ENCODE measurements around the gene WT1. TPM values are rescaled to one million over a fixed set of nuclear protein-coding genes. Genes with fewer than 3 reads are reported as not detected.

WT1 gene
- total RNA-seq, 1 experiment from 2014 or later, result not detected

GRCh38 chr11:32433101-32433913 is 2.0 kb downstream of the WT1 start (continued):
- TF ChIP-seq ZNF425 (CRISPR knock-in tag; conservative IDR thresholded peaks at IDR 0.05) (no peak), ZNF416 (CRISPR knock-in tag; IDR thresholded peaks at IDR 0.05) (no peak), KAT7 (CRISPR knock-in tag; IDR thresholded peaks at IDR 0.05; ENCODE audit: borderline replicate concordance) (no peak), GTF2I (CRISPR knock-in tag; conservative IDR thresholded peaks at IDR 0.05) (no peak), ATF1 (CRISPR knock-in tag; IDR thresholded peaks at IDR 0.05) (no peak), ELF4 (CRISPR knock-in tag; IDR thresholded peaks at IDR 0.05; ENCODE audit: low read depth) (no peak)
- TF ChIP-seq, protein P1, sequence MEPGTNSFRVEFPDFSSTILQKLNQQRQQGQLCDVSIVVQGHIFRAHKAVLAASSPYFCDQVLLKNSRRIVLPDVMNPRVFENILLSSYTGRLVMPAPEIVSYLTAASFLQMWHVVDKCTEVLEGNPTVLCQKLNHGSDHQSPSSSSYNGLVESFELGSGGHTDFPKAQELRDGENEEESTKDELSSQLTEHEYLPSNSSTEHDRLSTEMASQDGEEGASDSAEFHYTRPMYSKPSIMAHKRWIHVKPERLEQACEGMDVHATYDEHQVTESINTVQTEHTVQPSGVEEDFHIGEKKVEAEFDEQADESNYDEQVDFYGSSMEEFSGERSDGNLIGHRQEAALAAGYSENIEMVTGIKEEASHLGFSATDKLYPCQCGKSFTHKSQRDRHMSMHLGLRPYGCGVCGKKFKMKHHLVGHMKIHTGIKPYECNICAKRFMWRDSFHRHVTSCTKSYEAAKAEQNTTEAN (CRISPR knock-in tag; IDR thresholded peaks at IDR 0.05), result no peak

DNA sequence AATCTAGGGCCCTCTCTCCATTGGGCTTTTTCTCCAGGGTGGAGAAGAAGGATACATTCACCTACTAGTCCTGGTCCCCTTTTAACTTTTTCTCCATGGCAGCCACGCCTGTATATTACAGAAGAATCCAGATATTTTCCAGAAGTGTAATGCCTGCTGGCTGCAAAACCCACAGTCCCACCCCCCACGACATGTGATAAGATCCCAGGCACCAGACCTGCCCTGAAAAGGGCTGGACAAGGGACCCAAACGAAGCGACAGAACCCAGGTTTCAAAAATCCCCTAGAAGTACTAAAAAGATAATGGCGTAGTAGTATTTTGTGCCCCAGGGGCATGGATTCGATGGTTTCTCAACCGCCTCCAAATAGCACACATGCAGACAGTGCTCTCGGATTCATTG is 2.8 kb downstream of the WT1 start:
- Mint-ChIP-seq H3K4me1 (peaks cover 54% of the 10 kb centered on the region), H3K4me3 (no peak overlapping the region; the same call in 1 of the 2 replicates), H3K36me3 (no peaks in the 10 kb centered on the region), H3K27me3 (ENCODE audit: low read depth) (peaks cover 99% of the 10 kb centered on the region), H3K9me3 (no peaks in the 10 kb centered on the region), H3K27ac (no peak overlapping the region)
- DNase-seq (ENCODE audit: low spot score) (no peak), ATAC-seq (no peak)
- CTCF ChIA-PET, result no interaction called here
- TF ChIP-seq SOX15 (CRISPR knock-in tag; IDR thresholded peaks at IDR 0.05) (no peak), TEAD4 (CRISPR knock-in tag; IDR thresholded peaks at IDR 0.05) (no peak), TEAD1 (CRISPR knock-in tag; IDR thresholded peaks at IDR 0.05) (no peak), PRDM15 (CRISPR knock-in tag; IDR thresholded peaks at IDR 0.05) (no peak), MXD4 (CRISPR knock-in tag; IDR thresholded peaks at IDR 0.05; ENCODE audit: borderline replicate concordance) (no peak), TP53 (CRISPR knock-in tag; IDR thresholded peaks at IDR 0.05) (no peak), ZNF425 (CRISPR knock-in tag; conservative IDR thresholded peaks at IDR 0.05) (no peak), PRRX2 (CRISPR knock-in tag; IDR thresholded peaks at IDR 0.05) (no peak), RORB (CRISPR knock-in tag; IDR thresholded peaks at IDR 0.05) (no peak), ZNF416 (CRISPR knock-in tag; IDR thresholded peaks at IDR 0.05) (no peak), RELA (CRISPR knock-in tag; IDR thresholded peaks at IDR 0.05; ENCODE audit: borderline replicate concordance) (no peak), EMX1 (CRISPR knock-in tag; IDR thresholded peaks at IDR 0.05) (no peak), CBFB (CRISPR knock-in tag; IDR thresholded peaks at IDR 0.05; ENCODE audit: low read depth) (no peak), NR3C1 (CRISPR knock-in tag; conservative IDR thresholded peaks at IDR 0.05; ENCODE audit: low read depth) (no peak)
- TF ChIP-seq, protein P2, sequence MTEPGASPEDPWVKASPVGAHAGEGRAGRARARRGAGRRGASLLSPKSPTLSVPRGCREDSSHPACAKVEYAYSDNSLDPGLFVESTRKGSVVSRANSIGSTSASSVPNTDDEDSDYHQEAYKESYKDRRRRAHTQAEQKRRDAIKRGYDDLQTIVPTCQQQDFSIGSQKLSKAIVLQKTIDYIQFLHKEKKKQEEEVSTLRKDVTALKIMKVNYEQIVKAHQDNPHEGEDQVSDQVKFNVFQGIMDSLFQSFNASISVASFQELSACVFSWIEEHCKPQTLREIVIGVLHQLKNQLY (CRISPR knock-in tag; IDR thresholded peaks at IDR 0.05), result no peak
- TF ChIP-seq, protein P1 (CRISPR knock-in tag; IDR thresholded peaks at IDR 0.05), result no peak
- POLR2A ChIA-PET, result no interaction called here
